ENCODE measurements around the gene ULK3. TPM values are rescaled to one million over a fixed set of nuclear protein-coding genes. Genes with fewer than 3 reads are reported as not detected.
A peak's percentile ranks its signal among the peaks of the same experiment; 100 is the strongest.

The ULK3 gene
- total RNA-seq, 1 experiment from 2014 or later, result 48.4 TPM

- H3K27me3 ChIP-seq (ENCODE audit: insufficient read depth, low read length), result no peaks in the 10 kb centered on the region
- no peaks in the 10 kb centered on the region for H4K20me1 ChIP-seq (ENCODE audit: insufficient read depth)
- ATAC-seq, result peak; percentile 98
- intact Hi-C loops (cut with micrococcal nuclease), result loop anchor here (2.0 kb wide), 1 partner anchor 29 kb away; no protein-coding TSS in a partner anchor
- peak overlapping the region; percentile 45 for H3K27ac ChIP-seq (ENCODE audit: low read depth, low read length)
- peaks cover 3 to 13% of the 10 kb centered on the region in 2 experiments; a peak in 3 of 4 replicates for H3K4me1 ChIP-seq (ENCODE audit: control insufficient read depth in 1 of 2, insufficient read depth in 2 of 2, low read length in 2 of 2)
- no peaks in the 10 kb centered on the region for H3K9me3 ChIP-seq (ENCODE audit: control insufficient read depth in 1 of 2, insufficient read depth in 1 of 2, low read depth in 1 of 2, low read length in 2 of 2)
- H3K79me2 ChIP-seq (ENCODE audit: insufficient read depth, low read length), result no peaks in the 10 kb centered on the region
- no peaks in the 10 kb centered on the region for H3K9me2 ChIP-seq (ENCODE audit: insufficient read depth)
- H3K9ac ChIP-seq (ENCODE audit: low read length), result no peak overlapping the region; the same call in 1 of the 2 replicates
- H3K4me2 ChIP-seq (ENCODE audit: low read length), result peak overlapping the region; percentile 28; the same call in 1 of the 2 replicates
- no peak overlapping the region for H2AFZ ChIP-seq (ENCODE audit: low read depth, low read length, poor library complexity, severe bottlenecking)
- H3K36me3 ChIP-seq (ENCODE audit: control insufficient read depth in 1 of 2, insufficient read depth in 2 of 2, low read length in 2 of 2), result peaks cover 13 to 31% of the 10 kb centered on the region in 2 experiments
- RAD21 ChIA-PET (ENCODE audit: low non-redundant PET in 1 of 2, low total read pairs in 2 of 2, uncharacterized antibody in 2 of 2, unreplicated experiment in 2 of 2), result no interaction called here
- peak; percentile 39; the same call in 1 of the 2 replicates for TF ChIP-seq POLR2AphosphoS5 (IDR thresholded peaks at IDR 0.05; ENCODE audit: low read depth, low read length)
- no peak for TF ChIP-seq JUND (IDR thresholded peaks at IDR 0.05)
- TF ChIP-seq ELF1 (IDR thresholded peaks at IDR 0.05; ENCODE audit: borderline replicate concordance, low read depth), result no peak
- no peak for TF ChIP-seq EZH2 (IDR thresholded peaks at IDR 0.05)
- TF ChIP-seq RAD21 (IDR thresholded peaks at IDR 0.05; ENCODE audit: low read depth), result peak; percentile 79
- TF ChIP-seq ZFX (IDR thresholded peaks at IDR 0.05), result no peak
- no peak for TF ChIP-seq TCF7L2 (IDR thresholded peaks at IDR 0.05; ENCODE audit: borderline replicate concordance, extremely low read depth, insufficient read depth, insufficient read length)
- TF ChIP-seq SIN3A (IDR thresholded peaks at IDR 0.05; ENCODE audit: low read depth), result no peak
- TF ChIP-seq CTCF (IDR thresholded peaks at IDR 0.05 in 2 of 3, conservative IDR thresholded peaks at IDR 0.05 in 1 of 3; ENCODE audit: borderline replicate concordance in 1 of 3, insufficient read depth in 1 of 3, low read depth in 2 of 3, low read length in 2 of 3), result peak; percentile 77 to 99 (median 94)
- no peak for TF ChIP-seq FOSL1 (IDR thresholded peaks at IDR 0.05; ENCODE audit: low read depth)
- no peak for TF ChIP-seq EZH2phosphoT487 (IDR thresholded peaks at IDR 0.05; ENCODE audit: borderline replicate concordance)
- TF ChIP-seq ATF3 (IDR thresholded peaks at IDR 0.05), result no peak
- H3K4me3 ChIP-seq (replicated peaks in 1 of 2; ENCODE audit: low read depth in 1 of 2, low read length in 2 of 2), result no peak overlapping the region
- no TSS peak for BruUV-seq (replicated peaks)
- CTCF ChIA-PET, result interaction anchor here (0.8 to 1.5 kb wide), 5 partner anchors 8 to 30 kb away, joined by 3 to 5 read pairs (median 4); no protein-coding TSS in a partner anchor
- DNase-seq (ENCODE audit: low read depth, low spot score), result peak; percentile 29
- POLR2A ChIA-PET, result interaction anchor here (1.1 kb wide), 1 partner anchor 17 kb away, joined by 3 read pairs; the partner anchor contains the start of gene CSK
Measured at GRCh38 chr15:74799856-74800558, 42.9 kb downstream of the ULK3 start.
